ENCODE data around the gene NDOR1.

- TF ChIP-seq CTCF (conservative IDR thresholded peaks at IDR 0.05; ENCODE audit: low read length) (peak; percentile 25; the same call in 1 of the 2 replicates), EZH2phosphoT487 (IDR thresholded peaks at IDR 0.05; ENCODE audit: borderline replicate concordance) (no peak)
Observed at GRCh38 chr9:137213160-137214060, 7.9 kb downstream of the NDOR1 start.

Data from Loucy (cell line).